OCI-LY7 (cell line): ENCODE measurements around the gene TSR3. TPM values are rescaled to one million over a fixed set of nuclear protein-coding genes. Genes with fewer than 3 reads are reported as not detected.
"Not testable (repeated sequence)": the region's sequence is repeated elsewhere in the genome, so short reads cannot be mapped to it uniquely, and the experiment has no call there.

Experiments used
- BruUV-seq: library from RNA; stranded (reverse); fragments of 400-500 nt; replicated peaks from 2 replicates; lab custom pipeline; 2021; lab: Mats Ljungman, UMichigan
- CTCF ChIA-PET: fragments of 300-600 bp; sonication (Branson Sonifier 250); formaldehyde crosslinking; loops from one replicate; lab custom pipeline; 2022; ENCODE audit warnings: antibody characterized with exemption; ENCODE audit not compliant: unreplicated experiment; lab: Charles Lee
- POLR2A ChIA-PET: fragments of 300-600 bp; sonication (Branson Sonifier 250); formaldehyde crosslinking; loops from one replicate; lab custom pipeline; 2022; ENCODE audit warnings: antibody characterized with exemption; lab: Charles Lee
- DNase-seq: peaks from one replicate; pipeline ENCODE4 v3.0.0-alpha.2; 2015; ENCODE audit warnings: low spot score
- H2AFZ ChIP-seq: fragments of 200-600 bp; sonication (generic), shearing (Covaris generic); 2 replicates; pipeline ENCODE4 v1.6.1; 2014; ENCODE audit warnings: mild to moderate bottlenecking, antibody characterized with exemption, low read length, moderate library complexity
- H3K27ac ChIP-seq: fragments of 200-600 bp; sonication (generic); 2 replicates; pipeline ENCODE4 v1.5.1; 2014; ENCODE audit warnings: mixed run types, low read depth, mild to moderate bottlenecking, moderate library complexity, low read length, inconsistent platforms; ENCODE audit not compliant: poor library complexity, severe bottlenecking
- H3K36me3 ChIP-seq: fragments of 200-600 bp; sonication (generic); 2 replicates; pipeline ENCODE4 v1.6.1; 2014; ENCODE audit warnings: mild to moderate bottlenecking, antibody characterized with exemption, low read length, moderate library complexity, mixed read lengths; ENCODE audit not compliant: insufficient read depth
- H3K4me1 ChIP-seq: fragments of 200-600 bp; sonication (generic); 2 replicates; pipeline ENCODE4 v1.5.1; 2014; ENCODE audit warnings: mild to moderate bottlenecking, low read length; ENCODE audit not compliant: insufficient read depth, poor library complexity, severe bottlenecking
- H3K4me2 ChIP-seq: fragments of 200-600 bp; sonication (generic); 2 replicates; pipeline ENCODE4 v1.6.1; 2014; ENCODE audit warnings: mild to moderate bottlenecking, low read length
- H3K4me3 ChIP-seq: fragments of 200-600 bp; sonication (generic); 2 replicates; pipeline ENCODE4 v1.5.1; 2014; ENCODE audit warnings: mild to moderate bottlenecking, low read depth, low read length; ENCODE audit not compliant: poor library complexity, severe bottlenecking
- H3K79me2 ChIP-seq: fragments of 200-600 bp; sonication (generic); 2 replicates; pipeline ENCODE4 v1.6.1; 2016; ENCODE audit warnings: low read depth, mild to moderate bottlenecking, low read length, moderate library complexity, mixed read lengths; ENCODE audit not compliant: insufficient read depth
- H3K9me2 ChIP-seq: fragments of 200-600 bp; sonication (generic); 2 replicates; pipeline ENCODE4 v1.6.1; 2016; ENCODE audit warnings: mild to moderate bottlenecking, low read length, mixed read lengths; ENCODE audit not compliant: insufficient read depth
- H3K9me3 ChIP-seq: fragments of 200-600 bp; sonication (generic); 2 replicates; pipeline ENCODE4 v1.6.1; 2014; ENCODE audit warnings: mild to moderate bottlenecking, mixed run types, low read length, mixed read lengths
- H4K20me1 ChIP-seq: fragments of 200-600 bp; sonication (generic); 2 replicates; pipeline ENCODE4 v1.6.1; 2014; ENCODE audit warnings: mild to moderate bottlenecking, antibody characterized with exemption, low read length, moderate library complexity, mixed read lengths; ENCODE audit not compliant: insufficient read depth
- CTCF ChIP-seq: fragments of 200-600 bp; sonication (generic); conservative IDR thresholded peaks from 2 replicates; pipeline ENCODE4 v1.5.1; 2014; ENCODE audit warnings: mild to moderate bottlenecking, antibody characterized with exemption, low read length, moderate library complexity, mixed read lengths
- EZH2phosphoT487 ChIP-seq: fragments of 200-600 bp; sonication (generic); IDR thresholded peaks from 2 replicates; pipeline ENCODE4 v1.6.1; 2018; ENCODE audit warnings: low read depth, borderline replicate concordance, mild to moderate bottlenecking, mixed run types, antibody characterized with exemption, low read length, moderate library complexity, mixed read lengths
- intact Hi-C: fragments of 100-400 bp; cut with micrococcal nuclease; formaldehyde crosslinking; loops from one replicate; pipeline ENCODE4 v1.10.0; 2022; ENCODE audit not compliant: unreplicated experiment
- total RNA-seq, 2 experiments: library from RNA; depleted of rRNA in 1 of 2; stranded (reverse); fragments of >200 nt in 1 of 2; shearing (Covaris generic) in 1 of 2; gene quantifications; 2 replicates each; pipeline ENCODE4 v1.2.3, GENCODE V29; 2014 to 2022

Gene TSR3
- total RNA-seq, 2 experiments from 2014 or later: 47.2 to 75.8 TPM

- TF ChIP-seq CTCF: no peak
- intact Hi-C loops: loop anchor here (1.0 kb wide), 1 partner anchor 11 kb away; no protein-coding TSS in a partner anchor
- DNase-seq: peak; percentile 37
- POLR2A ChIA-PET: no interaction called here
- Histone ChIP-seq H3K4me1 (peaks cover 31% of the 10 kb centered on the region), H4K20me1 (no peaks in the 10 kb centered on the region), H3K79me2 (no peaks in the 10 kb centered on the region), H3K4me3 (peak overlapping the region; percentile 57), H3K4me2 (peak overlapping the region; percentile 79), H3K9me3 (no peaks in the 10 kb centered on the region), H3K27ac (peak overlapping the region; percentile 71), H3K36me3 (0 out of 2 replicates have a peak, but pooled peaks cover 1% of the 10 kb centered on the region), H3K9me2 (no peaks in the 10 kb centered on the region), H2AFZ (peak overlapping the region; percentile 52; the same call in 1 of the 2 replicates)
- CTCF ChIA-PET: interaction anchor here (1.4 kb wide), 1 partner anchor 12 kb away, joined by 5 read pairs; no protein-coding TSS in a partner anchor
- no TSS peak for BruUV-seq
These were observed 20.6 kb downstream of the TSR3 start for GRCh38 chr16:1330931-1331711.

GRCh38 chr16:1330260-1330914, 21.3 kb downstream of the TSR3 start:
- H3K9me3 ChIP-seq: no peaks in the 10 kb centered on the region
- no peaks in the 10 kb centered on the region for H3K79me2 ChIP-seq
- no peak overlapping the region for H3K4me3 ChIP-seq
- POLR2A ChIA-PET: no interaction called here
- CTCF ChIA-PET: no interaction called here
- no TSS peak for BruUV-seq
- peak; percentile 29 for DNase-seq
- no peaks in the 10 kb centered on the region for H3K9me2 ChIP-seq
- H3K4me1 ChIP-seq: peaks cover 31% of the 10 kb centered on the region
- intact Hi-C loops: no loop called here
- peak overlapping the region; percentile 71 for H3K27ac ChIP-seq
- H2AFZ ChIP-seq: no peak overlapping the region
- TF ChIP-seq EZH2phosphoT487 (no peak), CTCF (peak; percentile 78)
- H3K4me2 ChIP-seq: no peak overlapping the region
- H4K20me1 ChIP-seq: no peaks in the 10 kb centered on the region
- H3K36me3 ChIP-seq: peaks cover 9% of the 10 kb centered on the region

- H3K4me2 ChIP-seq, H3K79me2 ChIP-seq, H3K27ac ChIP-seq, BruUV-seq, H3K9me3 ChIP-seq, H2AFZ ChIP-seq, intact Hi-C loops, POLR2A ChIA-PET, DNase-seq, H3K9me2 ChIP-seq, H4K20me1 ChIP-seq, H3K4me3 ChIP-seq: not testable (repeated sequence)
- peaks cover 31% of the 10 kb centered on the region for H3K4me1 ChIP-seq
- peaks cover 21% of the 10 kb centered on the region for H3K36me3 ChIP-seq
- CTCF ChIA-PET: interaction anchor here (1.1 kb wide), 1 partner anchor 14 kb away, joined by 4 read pairs; no protein-coding TSS in a partner anchor
These were observed 22.7 kb downstream of the TSR3 start for GRCh38 chr16:1328961-1329360.

- POLR2A ChIA-PET, H4K20me1 ChIP-seq, DNase-seq, H3K4me2 ChIP-seq, H3K27ac ChIP-seq, CTCF ChIA-PET, H3K9me3 ChIP-seq, BruUV-seq, H3K79me2 ChIP-seq, H3K9me2 ChIP-seq, H2AFZ ChIP-seq, H3K4me3 ChIP-seq, intact Hi-C loops: not testable (repeated sequence)
- Histone ChIP-seq H3K36me3 (peaks cover 30% of the 10 kb centered on the region), H3K4me1 (peaks cover 24% of the 10 kb centered on the region)
These were observed 23.5 kb downstream of the TSR3 start for GRCh38 chr16:1328136-1328535.
